Activated T-cell treated with anti-CD3 and anti-CD28 coated beads, Interleukin-2, amount 50 U/mL, for 48 hours (primary cell): ENCODE results near the gene MIER1.
"Not testable (repeated sequence)": the region's sequence is repeated elsewhere in the genome, so short reads cannot be mapped to it uniquely, and the experiment has no call there.

ENCODE experiments used
- DNase-seq, 2 experiments: peaks; one replicate each; pipeline ENCODE4 v3.0.0-alpha.2; 2020

Gene MIER1

DNA sequence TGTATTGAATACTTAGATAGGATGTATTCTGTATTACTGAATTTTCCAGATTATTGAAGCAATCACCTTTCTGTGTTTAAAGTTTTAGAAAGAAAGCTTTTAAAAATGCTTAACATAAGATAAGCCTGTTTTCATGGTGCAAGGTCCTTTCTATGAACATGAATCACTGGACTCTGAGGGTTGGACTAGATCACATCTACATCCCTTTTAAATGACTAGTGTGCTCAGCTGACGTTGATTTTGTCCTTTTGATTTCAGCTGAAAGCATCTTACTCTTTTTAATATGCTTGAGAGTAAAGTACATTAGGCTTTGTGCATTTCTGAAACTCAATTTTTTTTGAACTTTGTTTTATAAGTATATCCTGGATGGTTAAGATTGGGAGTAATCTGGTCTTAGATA, 16.2 kb downstream of the MIER1 start:
- DNase-seq: no peak

- no peak for DNase-seq
These were observed 18.7 kb downstream of the MIER1 start for GRCh38 chr1:66943361-66943969.

DNA sequence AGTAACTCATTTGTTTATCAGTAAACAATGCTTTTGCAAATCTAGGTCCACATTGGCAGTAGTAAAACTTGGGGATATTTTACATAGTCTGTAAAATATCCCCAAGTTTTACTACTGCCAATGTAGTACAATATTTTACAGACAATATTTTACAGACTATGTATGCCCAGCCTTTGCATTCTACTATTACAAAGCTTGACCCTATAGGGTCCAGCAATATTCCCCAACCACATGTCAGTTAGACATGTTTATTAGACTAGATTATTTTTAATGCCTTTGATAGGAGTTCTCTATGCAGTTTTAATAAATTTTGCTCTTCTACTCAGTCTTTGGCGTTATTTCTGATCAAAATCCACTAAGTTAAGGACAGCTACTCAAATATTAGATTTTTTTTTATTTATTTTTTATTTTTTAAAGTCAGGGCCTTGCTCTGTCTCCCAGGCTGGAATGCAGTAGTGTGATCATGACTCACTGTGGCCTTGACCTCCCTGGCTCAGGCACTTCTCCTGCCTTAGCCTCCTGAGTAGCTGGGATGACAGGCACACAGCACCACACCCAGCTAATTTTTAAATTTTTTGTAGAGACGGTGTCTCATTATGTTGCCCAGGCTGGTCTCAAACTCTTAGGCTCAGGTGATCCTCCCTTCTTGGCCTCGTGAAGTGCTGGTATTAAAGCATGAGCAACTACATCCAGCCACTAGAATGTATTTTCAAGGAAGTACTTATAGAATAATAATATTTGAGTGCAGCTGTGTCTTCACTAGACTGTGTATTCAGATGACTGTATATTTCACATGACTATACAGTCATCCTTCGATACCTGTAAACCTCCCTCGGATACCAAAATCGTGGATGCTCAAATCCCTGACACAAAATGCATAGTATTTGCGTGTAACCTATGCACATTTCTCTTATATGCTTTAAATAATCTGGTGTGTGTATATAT, 19.8 kb downstream of the MIER1 start:
- DNase-seq: no peak

DNA sequence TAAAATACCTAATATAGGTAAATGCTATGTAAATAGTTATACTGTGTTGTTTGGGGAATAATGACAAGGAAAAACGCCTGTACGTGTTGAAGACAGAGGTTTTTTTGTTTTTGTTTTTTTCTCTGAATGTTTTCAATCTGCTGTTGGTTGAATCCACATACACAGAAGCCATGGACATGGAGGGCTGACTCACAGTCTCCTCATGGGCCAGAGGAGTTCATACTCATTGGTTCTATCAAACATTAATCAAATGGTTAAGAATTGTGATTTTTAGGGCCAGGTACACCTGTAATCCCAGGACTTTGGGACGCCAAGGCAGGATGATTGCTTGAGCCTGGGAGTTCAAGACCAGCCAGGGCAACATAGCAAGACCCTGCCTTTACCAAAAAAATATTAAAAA, 20.5 kb downstream of the MIER1 start:
- no peak for DNase-seq

DNA sequence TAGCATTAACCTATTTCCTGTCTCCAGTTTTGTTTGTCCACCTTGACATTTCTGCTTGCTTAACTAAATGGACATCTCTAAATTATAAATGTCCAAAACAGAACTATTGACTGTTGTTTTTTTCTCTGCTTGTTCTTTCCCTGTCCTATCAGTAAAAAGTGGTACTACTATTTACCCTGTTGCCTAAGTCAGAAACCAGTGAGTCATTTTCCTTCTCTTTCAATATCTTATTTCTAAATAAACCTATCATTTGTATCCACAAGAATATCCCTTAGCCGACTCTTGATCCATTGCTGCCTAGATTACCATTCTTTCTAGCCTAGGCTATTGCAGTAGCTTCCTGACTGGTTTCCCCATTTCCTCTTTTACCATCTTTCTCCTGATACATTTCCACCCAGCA, 22.5 kb downstream of the MIER1 start:
- no peak for DNase-seq

DNA sequence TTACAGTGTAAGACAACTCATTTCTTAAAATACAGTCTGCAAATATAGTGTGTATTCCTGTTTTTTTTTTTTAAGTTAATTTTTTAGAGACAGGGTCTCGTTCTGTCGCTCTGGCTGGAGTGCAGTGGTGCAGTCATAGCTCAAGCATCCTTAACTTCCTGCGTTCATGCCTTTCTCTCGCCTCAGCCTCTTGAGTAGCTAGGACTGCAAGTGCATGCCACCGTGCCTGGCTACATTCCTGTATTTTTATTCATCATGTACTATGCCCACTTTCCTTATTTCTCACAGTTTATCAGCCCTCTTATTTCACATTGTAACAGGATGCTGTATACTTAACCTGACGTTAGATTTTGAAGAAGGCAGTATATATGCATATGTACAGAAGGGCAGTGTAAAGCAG, 26.7 kb downstream of the MIER1 start:
- no peak for DNase-seq

DNA sequence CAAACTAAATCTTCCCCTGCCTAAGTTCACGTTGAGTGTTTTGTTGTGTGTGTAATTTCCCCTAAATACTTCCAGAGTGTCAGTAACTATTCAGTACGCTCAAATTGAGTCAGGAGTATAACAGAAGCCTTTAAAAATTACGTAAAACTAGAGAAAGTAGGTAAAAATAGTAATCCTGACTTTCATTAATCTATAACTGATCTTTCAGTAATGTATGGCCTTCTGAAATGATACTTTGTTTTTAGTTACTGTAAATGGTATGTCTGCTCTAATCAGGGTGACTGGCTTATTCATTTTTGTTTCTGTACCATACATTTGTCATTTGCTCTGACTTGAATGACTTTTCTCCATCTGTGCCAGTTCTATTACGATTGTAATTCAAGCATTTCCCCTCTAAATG, 29.4 kb downstream of the MIER1 start:
- DNase-seq: no peak

- DNase-seq: no peak
These were observed 33.1 kb downstream of the MIER1 start for GRCh38 chr1:66957938-66958337.

DNA sequence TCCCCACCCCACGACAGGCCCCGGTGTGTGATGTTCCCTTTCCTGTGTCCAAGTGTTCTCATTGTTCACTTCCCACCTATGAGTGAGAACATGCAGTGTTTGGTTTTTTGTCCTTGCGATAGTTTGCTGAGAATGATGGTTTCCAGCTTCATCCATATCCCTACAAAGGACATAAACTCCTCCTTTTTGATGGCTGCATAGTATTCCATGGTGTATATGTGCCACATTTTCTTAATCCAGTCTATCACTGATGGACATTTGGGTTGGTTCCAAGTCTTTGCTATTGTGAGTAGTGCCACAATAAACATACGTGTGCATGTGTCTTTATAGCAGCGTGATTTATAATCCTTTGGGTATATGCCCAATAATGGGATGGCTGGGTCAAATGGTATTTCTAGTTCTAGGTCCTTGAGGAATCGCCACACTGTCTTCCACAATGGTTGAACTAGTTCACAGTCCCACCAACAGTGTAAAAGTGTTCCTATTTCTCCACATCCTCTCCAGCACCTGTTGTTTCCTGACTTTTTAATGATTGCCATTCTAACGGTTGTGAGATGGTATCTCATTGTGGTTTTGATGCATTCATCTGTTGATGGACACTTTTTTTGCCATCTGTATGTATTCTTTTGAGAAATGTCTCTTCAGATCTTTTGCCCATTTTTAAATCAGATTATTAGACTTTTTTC, 41.5 kb downstream of the MIER1 start:
- DNase-seq: not testable (repeated sequence)

GRCh38 chr1:66968574-66968973, 43.8 kb downstream of the MIER1 start:
- no peak for DNase-seq

- DNase-seq: no peak
These were observed 53.4 kb downstream of the MIER1 start for GRCh38 chr1:66978201-66978600.

- DNase-seq: not testable (repeated sequence)
These were observed 54.8 kb downstream of the MIER1 start for GRCh38 chr1:66979621-66980020.

DNA sequence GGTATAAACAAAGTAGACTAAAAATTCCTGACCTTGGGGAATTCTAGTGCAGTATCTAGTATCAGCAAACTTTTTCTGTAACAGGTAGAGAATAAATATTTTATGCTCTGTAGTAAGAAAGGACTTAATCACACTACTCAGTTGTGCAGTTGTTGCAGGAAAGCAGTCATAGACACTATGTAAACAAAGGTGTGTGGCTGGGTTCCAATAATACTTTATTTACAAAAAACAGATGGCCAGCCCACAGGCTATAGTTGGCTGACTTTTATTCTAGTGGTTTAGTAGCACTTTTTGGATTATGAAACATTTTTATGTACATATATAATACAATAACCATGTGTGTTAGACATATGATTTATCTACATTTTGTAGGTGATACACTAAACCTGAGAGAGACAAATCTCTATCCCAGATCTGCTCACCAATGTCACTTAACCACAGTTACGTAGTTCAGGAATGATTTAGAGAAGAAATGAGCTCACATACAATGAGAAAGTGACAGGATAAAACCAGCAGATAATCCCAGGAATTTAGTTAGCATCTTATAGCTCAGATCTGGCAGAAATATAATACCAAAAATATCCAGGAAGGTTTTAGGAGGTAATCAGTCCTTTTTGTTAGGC, 56.1 kb downstream of the MIER1 start:
- DNase-seq: no peak

DNA sequence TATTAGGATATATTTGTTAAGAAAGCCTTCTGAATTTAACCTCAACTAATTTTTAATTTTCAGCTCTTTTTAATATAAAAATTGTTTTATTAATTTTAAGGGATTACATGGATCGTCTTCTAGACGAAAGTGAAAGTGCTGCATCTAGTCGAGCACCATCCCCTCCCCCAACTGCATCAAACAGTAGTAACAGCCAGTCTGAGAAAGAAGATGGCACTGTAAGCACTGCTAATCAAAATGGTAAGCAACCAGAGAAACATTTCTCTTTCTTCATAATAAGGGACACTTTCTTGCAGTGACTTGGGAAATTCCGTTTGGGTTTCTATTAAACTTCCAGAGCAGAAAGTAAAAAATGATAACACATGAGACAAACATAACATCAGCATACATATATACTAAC, 56.9 kb downstream of the MIER1 start:
- no peak for DNase-seq

DNA sequence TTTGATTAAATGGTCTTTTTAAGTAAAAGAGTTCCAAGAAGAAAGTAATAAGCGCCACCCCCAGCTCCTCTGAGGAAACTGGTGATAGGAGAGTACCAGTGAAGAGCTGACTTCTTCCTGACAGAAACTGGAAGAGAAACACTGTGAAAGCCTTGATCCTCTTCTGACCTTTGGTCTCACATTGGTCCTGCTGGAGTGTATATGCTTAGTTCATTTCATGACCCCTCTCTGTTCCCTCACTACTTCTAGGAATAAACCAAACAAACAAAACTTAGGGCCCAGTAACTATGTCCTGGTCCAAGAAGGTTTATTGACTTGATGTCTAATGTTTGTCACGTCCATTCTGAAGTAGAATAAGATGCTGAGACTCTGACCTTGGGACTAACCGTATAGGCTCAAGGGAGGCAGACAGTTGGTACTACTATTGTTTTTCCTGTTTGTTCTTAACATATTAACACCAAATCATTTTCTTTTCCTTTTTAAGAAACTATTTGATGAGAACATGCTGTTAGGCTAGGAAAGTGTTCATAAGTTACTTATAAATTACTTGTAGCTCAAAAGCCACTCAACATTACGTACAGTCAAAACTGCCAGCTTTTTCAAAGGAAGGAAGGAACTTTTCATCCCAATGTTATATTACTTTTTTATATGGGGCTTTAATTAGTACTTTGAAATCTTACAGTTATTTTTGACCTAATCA, 57.9 kb downstream of the MIER1 start:
- no peak for DNase-seq

DNA sequence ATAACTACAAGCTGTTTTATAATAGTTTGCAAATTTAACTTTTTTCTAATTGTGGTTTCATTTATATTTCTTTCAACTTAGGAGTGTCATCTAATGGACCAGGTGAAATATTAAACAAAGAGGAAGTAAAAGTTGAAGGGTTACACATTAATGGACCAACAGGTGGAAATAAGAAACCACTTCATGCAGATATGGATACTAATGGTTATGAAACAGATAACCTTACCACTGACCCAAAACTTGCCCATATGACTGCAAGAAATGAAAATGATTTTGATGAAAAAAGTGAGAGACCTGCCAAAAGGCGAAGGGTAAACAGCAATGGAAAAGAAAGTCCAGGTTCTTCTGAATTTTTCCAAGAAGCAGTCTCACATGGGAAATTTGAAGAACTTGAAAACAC, 59.7 kb downstream of the MIER1 start:
- DNase-seq: no peak

GRCh38 chr1:66985835-66986234, 61.0 kb downstream of the MIER1 start:
- DNase-seq: no peak

- DNase-seq: no peak
These were observed 68.3 kb downstream of the MIER1 start for GRCh38 chr1:66993076-66993475.

GRCh38 chr1:66996018-66996682, 71.4 kb downstream of the MIER1 start:
- peak; percentile 67 to 73 for DNase-seq

- DNase-seq: no peak
These were observed 74.2 kb downstream of the MIER1 start for GRCh38 chr1:66998972-66999371.

DNA sequence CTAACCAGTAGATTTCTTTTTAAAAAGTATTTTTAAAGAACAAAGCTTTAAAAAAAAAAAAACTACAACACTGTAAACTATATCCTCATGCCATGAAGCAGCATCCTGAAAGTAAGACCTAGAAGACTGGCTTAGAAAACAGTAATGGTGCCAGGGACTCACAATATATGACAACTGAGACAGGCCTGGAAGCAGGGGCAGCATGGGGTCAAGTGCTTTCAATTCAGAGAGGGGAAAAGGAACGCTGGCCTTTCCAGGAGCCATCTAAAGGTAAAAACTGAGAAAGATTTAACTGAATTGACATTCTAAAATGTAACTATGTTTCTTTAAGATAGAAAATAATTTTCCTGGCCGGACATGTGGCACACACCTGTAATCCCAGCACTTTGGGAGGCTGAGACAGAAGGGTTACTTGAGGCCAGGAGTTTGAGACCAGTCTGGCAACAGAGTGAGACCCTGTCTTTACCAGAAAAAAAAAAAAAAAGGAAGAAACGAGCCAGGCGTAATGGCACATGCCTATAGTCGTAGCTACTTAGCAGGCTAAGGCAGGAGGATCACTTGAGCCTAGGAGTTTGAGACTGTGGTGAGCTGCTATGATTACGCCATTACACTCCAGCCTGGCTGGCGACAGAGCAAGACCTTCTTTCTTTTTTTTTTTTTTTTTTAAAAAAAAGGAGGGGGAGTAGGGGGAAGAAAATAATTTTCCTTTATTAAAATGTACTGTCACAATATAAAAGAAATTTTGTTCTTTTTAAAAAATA, 75.0 kb downstream of the MIER1 start:
- no peak for DNase-seq
